GM12872 (cell line): ENCODE measurements around the gene ZBTB24.

Experiments
- TF ChIP-seq, protein P1 (sequence below): IDR thresholded peaks from 3 replicates; pipeline ENCODE4 v1.5.1; 2011; ENCODE audit warnings: low read depth, mild to moderate bottlenecking, low read length, moderate library complexity; ENCODE audit not compliant: insufficient read depth

ZBTB24 gene

DNA sequence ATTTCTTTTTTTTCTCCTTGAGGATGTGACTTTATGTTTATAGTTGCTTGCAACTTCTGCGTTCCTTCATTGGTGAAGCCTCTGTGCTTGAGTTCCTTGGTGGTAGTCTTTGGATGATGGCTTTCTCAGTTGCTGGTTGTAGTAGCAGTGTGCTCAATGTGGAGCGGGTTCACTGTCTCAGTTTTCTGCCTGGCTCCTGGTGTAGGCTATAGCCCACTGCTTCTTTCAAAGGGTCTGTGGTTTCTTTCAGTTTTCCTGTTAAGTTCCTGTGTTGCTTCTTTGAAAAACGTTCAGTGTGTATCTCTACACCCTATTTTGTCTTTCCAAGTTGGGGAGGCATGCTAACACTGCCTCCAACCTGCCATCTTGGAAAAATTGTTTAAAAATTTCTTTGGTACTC lies 33.9 kb upstream of the ZBTB24 start:
- TF ChIP-seq, protein P1, sequence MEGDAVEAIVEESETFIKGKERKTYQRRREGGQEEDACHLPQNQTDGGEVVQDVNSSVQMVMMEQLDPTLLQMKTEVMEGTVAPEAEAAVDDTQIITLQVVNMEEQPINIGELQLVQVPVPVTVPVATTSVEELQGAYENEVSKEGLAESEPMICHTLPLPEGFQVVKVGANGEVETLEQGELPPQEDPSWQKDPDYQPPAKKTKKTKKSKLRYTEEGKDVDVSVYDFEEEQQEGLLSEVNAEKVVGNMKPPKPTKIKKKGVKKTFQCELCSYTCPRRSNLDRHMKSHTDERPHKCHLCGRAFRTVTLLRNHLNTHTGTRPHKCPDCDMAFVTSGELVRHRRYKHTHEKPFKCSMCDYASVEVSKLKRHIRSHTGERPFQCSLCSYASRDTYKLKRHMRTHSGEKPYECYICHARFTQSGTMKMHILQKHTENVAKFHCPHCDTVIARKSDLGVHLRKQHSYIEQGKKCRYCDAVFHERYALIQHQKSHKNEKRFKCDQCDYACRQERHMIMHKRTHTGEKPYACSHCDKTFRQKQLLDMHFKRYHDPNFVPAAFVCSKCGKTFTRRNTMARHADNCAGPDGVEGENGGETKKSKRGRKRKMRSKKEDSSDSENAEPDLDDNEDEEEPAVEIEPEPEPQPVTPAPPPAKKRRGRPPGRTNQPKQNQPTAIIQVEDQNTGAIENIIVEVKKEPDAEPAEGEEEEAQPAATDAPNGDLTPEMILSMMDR: no peak

DNA sequence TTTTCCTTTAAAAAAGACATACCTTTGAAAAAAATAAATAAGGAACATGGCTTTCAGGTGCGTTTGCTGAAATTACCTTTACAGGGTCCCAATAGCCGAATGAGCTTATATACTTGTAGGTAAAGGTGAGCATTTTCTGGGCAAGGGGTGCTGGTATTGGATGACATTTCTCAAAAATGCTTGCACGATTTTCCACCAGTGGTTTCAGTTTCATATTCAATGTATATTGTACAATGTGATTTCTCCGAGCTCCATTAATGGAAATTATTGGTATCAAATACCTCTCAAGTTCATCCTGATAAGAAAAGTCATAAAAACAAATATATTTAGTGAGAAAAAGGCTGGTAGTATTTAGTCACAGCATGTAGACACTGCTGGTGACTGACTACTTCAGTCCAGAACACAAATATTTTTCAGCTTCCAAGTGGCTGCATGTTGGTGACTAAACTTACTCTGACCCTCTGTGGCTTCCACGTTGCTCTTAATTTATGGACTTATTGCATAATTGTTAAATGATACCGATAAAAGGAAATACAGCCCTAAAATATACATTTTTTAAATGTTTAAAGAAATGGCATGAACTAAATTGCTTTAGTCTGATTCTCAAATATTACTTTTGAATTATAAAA lies 32.9 kb upstream of the ZBTB24 start:
- TF ChIP-seq, protein P1: no peak

DNA sequence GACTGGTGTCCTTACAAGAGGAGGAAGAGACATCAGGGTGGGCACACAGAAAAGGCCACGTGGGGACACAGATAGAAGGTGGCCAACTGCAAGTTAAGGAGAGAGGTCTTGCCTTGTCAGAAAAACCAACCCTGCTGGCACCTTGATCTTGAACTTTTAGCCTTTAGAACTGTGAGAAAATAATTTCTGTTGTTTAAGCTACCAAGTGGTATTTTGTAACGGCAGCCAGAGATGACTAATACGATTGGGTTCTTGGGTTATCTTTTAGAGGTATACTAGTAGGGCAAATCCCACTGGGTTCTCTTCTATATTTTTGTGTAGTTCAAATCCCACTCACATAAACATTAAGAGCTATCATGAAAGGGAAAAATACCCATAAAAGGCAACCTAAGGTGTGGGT lies 31.9 kb upstream of the ZBTB24 start:
- TF ChIP-seq, protein P1: no peak

DNA sequence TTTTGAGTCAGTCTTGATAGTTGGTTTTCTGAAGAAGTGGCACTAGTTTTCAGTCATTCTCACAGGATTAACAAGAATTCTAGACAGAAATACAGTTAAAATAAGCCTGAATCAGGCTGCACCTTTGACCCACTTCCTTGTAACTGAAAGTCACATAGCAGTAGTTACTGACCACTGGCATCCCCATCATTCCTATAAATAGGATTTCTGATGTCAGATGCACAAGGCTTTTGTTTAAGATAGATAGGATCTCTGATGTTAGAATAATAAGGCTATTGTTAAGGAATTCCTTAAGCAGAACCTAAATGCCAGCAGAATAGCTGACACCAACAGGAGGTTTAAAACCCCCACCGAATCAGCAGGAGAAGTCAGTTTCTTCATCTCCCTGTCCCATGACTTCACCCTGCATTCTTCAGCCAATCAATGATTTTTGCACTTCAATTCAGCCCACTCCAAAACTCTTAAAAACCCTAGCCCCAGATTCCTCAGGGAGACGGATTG lies 30.6 kb upstream of the ZBTB24 start:
- TF ChIP-seq, protein P1: no peak

DNA sequence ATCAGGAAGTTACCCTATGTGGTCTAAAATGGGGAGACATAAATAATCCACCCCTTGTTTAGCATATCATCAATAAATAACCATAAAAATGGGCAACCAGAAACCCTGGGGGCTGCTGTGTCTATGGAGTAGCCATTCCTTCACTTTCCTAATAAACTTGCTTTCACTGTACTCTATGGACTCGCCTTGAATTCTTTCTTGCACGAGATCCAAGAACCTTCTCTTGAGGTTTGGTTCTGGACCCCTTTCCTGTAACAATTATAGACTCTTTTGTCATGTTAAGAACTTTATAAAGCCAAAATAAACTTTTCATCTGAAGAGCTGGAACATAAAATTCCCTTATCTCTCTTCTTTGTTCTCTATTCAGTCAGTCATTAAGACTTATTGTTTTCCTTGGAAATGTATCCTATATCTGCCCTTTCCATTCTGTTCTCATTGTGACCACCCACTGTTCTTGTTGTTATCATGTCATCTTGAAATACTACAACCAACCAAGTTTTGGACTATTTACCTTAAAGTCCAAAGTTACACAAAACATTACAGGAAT lies 29.3 kb upstream of the ZBTB24 start:
- TF ChIP-seq, protein P1: no peak

DNA sequence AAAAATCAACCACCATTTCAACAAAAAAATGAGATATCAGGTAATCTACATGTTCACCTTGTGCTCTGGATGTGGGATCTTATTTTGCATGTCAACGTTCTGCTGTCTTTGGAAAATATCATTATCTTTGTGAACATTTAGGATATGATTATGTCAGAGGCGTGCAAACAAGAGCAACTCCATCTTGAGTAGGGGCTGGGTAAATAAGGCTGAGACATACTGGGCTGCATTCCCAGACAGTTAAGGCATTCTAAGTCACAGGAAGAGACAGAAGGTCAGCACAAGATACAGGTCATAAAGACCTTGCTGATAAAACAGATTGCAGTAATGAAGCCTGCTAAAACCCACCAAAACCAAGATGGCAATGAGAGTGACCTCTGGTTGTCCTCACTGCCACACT lies 28.8 kb upstream of the ZBTB24 start:
- TF ChIP-seq, protein P1: no peak

DNA sequence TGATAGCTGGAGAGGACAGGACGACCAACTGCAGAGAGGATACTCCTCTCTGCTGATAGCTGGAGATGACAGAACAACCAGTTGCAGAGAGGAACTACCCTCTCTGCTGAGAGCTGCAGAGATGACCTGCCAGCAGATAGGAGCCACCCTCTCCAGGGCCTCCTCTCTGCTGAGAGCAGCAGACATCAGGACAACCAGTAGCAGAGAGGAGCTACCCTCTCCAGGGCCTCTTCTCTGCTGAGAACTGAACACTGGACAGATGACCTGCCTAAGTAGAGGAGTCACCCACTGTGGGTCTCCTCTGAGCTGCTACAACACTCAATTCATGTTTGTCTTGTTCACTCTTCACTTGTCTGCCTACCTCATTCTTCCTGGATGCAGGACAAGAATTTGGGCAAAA lies 27.3 kb upstream of the ZBTB24 start:
- TF ChIP-seq, protein P1: no peak
